ENCODE results near the gene LMOD2. TPM values are rescaled to one million over a fixed set of nuclear protein-coding genes. Genes with fewer than 3 reads are reported as not detected.

The LMOD2 gene
- polyA plus RNA-seq, 1 experiment, result not detected

GRCh38 chr7:123625254-123625653, 30.4 kb upstream of the LMOD2 start:
- no peaks in the 10 kb centered on the region for H3K27me3 ChIP-seq (ENCODE audit: control insufficient read depth, insufficient read depth, low read length)
- ChIA-PET CTCF (interaction anchor here (1.2 to 1.8 kb wide), 3 partner anchors 12 to 20 kb away, joined by 3 to 20 read pairs (median 6); no protein-coding TSS in a partner anchor), POLR2A (no interaction called here)
- H3K36me3 ChIP-seq (ENCODE audit: control insufficient read depth, insufficient read depth, low read length), result no peaks in the 10 kb centered on the region
- DNase-seq (ENCODE audit: low read depth), result no peak
- no peak overlapping the region for H3K4me3 ChIP-seq (ENCODE audit: low read depth, low read length)
- no peak for TF ChIP-seq CTCF (IDR thresholded peaks at IDR 0.05; ENCODE audit: insufficient read depth, low read depth, low read length)

- ChIA-PET CTCF (no interaction called here), POLR2A (no interaction called here)
- no peaks in the 10 kb centered on the region for H3K36me3 ChIP-seq (ENCODE audit: control insufficient read depth, insufficient read depth, low read length)
- no peak for TF ChIP-seq CTCF (IDR thresholded peaks at IDR 0.05; ENCODE audit: insufficient read depth, low read depth, low read length)
- no peak for DNase-seq (ENCODE audit: low read depth)
- H3K27me3 ChIP-seq (ENCODE audit: control insufficient read depth, insufficient read depth, low read length), result no peaks in the 10 kb centered on the region
- no peak overlapping the region for H3K4me3 ChIP-seq (ENCODE audit: low read depth, low read length)
Observed at GRCh38 chr7:123627851-123628250, 27.8 kb upstream of the LMOD2 start.

- no peak overlapping the region for H3K4me3 ChIP-seq (ENCODE audit: low read depth, low read length)
- TF ChIP-seq CTCF (IDR thresholded peaks at IDR 0.05; ENCODE audit: insufficient read depth, low read depth, low read length), result no peak
- POLR2A ChIA-PET, result no interaction called here
- H3K36me3 ChIP-seq (ENCODE audit: control insufficient read depth, insufficient read depth, low read length), result no peaks in the 10 kb centered on the region
- CTCF ChIA-PET, result no interaction called here
- H3K27me3 ChIP-seq (ENCODE audit: control insufficient read depth, insufficient read depth, low read length), result no peaks in the 10 kb centered on the region
- no peak for DNase-seq (ENCODE audit: low read depth)
Observed at GRCh38 chr7:123628829-123629228, 26.8 kb upstream of the LMOD2 start.

GRCh38 chr7:123629281-123629680, 26.4 kb upstream of the LMOD2 start:
- Histone ChIP-seq H3K27me3 (ENCODE audit: control insufficient read depth, insufficient read depth, low read length) (no peaks in the 10 kb centered on the region), H3K36me3 (ENCODE audit: control insufficient read depth, insufficient read depth, low read length) (no peaks in the 10 kb centered on the region), H3K4me3 (ENCODE audit: low read depth, low read length) (no peak overlapping the region)
- POLR2A ChIA-PET, result no interaction called here
- CTCF ChIA-PET, result no interaction called here
- no peak for TF ChIP-seq CTCF (IDR thresholded peaks at IDR 0.05; ENCODE audit: insufficient read depth, low read depth, low read length)
- no peak for DNase-seq (ENCODE audit: low read depth)

GRCh38 chr7:123632808-123633207, 22.9 kb upstream of the LMOD2 start:
- POLR2A ChIA-PET, result no interaction called here
- CTCF ChIA-PET, result no interaction called here

More at GRCh38 chr7:123632808-123633207, 22.9 kb upstream of the LMOD2 start:
- TF ChIP-seq CTCF (IDR thresholded peaks at IDR 0.05; ENCODE audit: insufficient read depth, low read depth, low read length), result no peak
- H3K36me3 ChIP-seq (ENCODE audit: control insufficient read depth, insufficient read depth, low read length), result no peaks in the 10 kb centered on the region
- H3K4me3 ChIP-seq (ENCODE audit: low read depth, low read length), result no peak overlapping the region
- H3K27me3 ChIP-seq (ENCODE audit: control insufficient read depth, insufficient read depth, low read length), result no peaks in the 10 kb centered on the region
- no peak for DNase-seq (ENCODE audit: low read depth)

Measured in BJ (cell line).